Left lung (tissue), 10 donors: Measurements from ENCODE around the gene VTI1A. TPM values are rescaled to one million over a fixed set of nuclear protein-coding genes. Genes with fewer than 3 reads are reported as not detected.
A peak's percentile ranks its signal among the peaks of the same experiment; 100 is the strongest.

Source experiments
- ATAC-seq: fragments of 200-7000 bp; cut with Tn5 transposase; one replicate; pipeline ENCODE4 v1.9.1; 2020; ENCODE audit warnings: moderate library complexity
- DNase-seq, 4 donors: peaks; one replicate each; pipeline ENCODE4 v3.0.0-alpha.2; 2013 to 2020
- H3K27ac ChIP-seq, 2 donors: fragments of 200-600 bp; sonication (generic) in 1 of 2; one replicate each; pipeline versions ENCODE4 v1.5.0 to v1.8.0; 2020 to 2021
- H3K27me3 ChIP-seq, 2 donors: fragments of 200-600 bp; sonication (generic) in 1 of 2; one replicate each; pipeline versions ENCODE4 v1.5.0 to v1.8.0; 2020 to 2021
- H3K36me3 ChIP-seq, 2 donors: fragments of 200-600 bp; sonication (generic) in 1 of 2; one replicate each; pipeline versions ENCODE4 v1.5.0 to v1.8.0; 2020 to 2021
- H3K4me1 ChIP-seq, 2 donors: fragments of 200-600 bp; one replicate each; pipeline ENCODE4 v1.8.0; 2021
- H3K4me3 ChIP-seq, 2 donors: fragments of 200-600 bp; sonication (generic) in 1 of 2; one replicate each; pipeline versions ENCODE4 v1.5.0 to v1.8.0; 2020 to 2021; ENCODE audit warnings: mild to moderate bottlenecking in 1 of 2
- H3K9me3 ChIP-seq, 2 donors: fragments of 200-600 bp; sonication (generic) in 1 of 2; one replicate each; pipeline versions ENCODE4 v1.5.0 to v1.8.0; 2020 to 2021
- intact Hi-C, 2 donors: fragments of 100-400 bp; cut with DNase I; formaldehyde crosslinking; loops; one replicate each; pipeline versions ENCODE4 v1.11.2 to v1.14.2; 2022
- polyA plus RNA-seq, 6 donors: library from polyadenylated mRNA; unstranded; fragments of 120-200 nt; gene quantifications; one replicate each; pipeline ENCODE4 v1.2.1, GENCODE V29; 2013; ENCODE audit not compliant: insufficient read length in 6 of 6
- total RNA-seq, 2 donors: library from RNA; stranded (reverse); fragmentation: NEBNext Ultra II Directional; extraction: Animal tissue kit (Norgen Biotek cat#: 25700); gene quantifications; one replicate each; pipeline ENCODE4 v1.2.1, GENCODE V29; 2021
- TF ChIP-seq, protein P1 (sequence below), 2 donors: fragments of 200-600 bp; sonication (generic) in 1 of 2; IDR thresholded peaks; one replicate each; pipeline versions ENCODE4 v1.5.0 to v1.8.0; 2021; ENCODE audit warnings: antibody characterized with exemption in 2 of 2
- donor health status: DM: no; HTN: yes; CAD: no.
- donor health status: DM: no; HTN: no; CAD: no.

The VTI1A gene
- total and polyA plus RNA-seq, 8 donors: 13.6 to 39.0 (median 17.7) TPM

DNA sequence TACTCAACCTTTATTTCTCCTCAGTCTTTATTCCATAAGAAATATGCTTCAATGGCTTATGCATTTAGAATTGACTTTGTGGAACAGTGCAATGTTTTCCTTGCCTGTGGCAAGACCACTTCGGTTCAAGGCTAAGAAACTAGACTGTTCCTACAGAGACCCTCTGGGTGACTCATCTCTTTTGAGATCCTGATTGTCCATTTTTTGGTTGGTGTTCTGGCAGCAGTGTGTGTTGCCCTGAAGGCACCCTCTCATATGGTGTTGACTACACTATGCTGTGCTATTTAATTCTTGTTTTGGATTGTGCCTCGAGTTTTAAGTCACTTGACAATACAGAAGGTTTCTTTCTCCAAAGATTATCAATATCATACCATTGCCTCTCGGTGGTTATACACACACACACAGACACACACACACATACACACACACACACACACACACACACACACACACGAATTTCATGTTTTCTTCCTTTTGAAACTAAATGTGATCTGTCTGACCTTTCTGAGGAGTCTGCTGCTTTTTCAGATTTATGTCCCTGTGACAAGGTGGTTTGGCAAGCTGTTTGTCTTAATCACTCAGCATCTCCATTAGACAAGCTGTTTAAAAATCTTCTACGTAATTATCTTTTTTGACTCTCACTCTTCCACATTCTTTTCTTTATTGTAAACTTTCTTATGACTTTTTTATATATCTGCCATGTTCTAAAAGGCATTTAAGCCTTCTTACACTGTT, 187.2 kb downstream of the VTI1A start:
- H3K36me3 ChIP-seq: no peaks in the 10 kb centered on the region
- intact Hi-C loops: no loop called here
- TF ChIP-seq, protein P1, sequence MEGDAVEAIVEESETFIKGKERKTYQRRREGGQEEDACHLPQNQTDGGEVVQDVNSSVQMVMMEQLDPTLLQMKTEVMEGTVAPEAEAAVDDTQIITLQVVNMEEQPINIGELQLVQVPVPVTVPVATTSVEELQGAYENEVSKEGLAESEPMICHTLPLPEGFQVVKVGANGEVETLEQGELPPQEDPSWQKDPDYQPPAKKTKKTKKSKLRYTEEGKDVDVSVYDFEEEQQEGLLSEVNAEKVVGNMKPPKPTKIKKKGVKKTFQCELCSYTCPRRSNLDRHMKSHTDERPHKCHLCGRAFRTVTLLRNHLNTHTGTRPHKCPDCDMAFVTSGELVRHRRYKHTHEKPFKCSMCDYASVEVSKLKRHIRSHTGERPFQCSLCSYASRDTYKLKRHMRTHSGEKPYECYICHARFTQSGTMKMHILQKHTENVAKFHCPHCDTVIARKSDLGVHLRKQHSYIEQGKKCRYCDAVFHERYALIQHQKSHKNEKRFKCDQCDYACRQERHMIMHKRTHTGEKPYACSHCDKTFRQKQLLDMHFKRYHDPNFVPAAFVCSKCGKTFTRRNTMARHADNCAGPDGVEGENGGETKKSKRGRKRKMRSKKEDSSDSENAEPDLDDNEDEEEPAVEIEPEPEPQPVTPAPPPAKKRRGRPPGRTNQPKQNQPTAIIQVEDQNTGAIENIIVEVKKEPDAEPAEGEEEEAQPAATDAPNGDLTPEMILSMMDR (IDR thresholded peaks at IDR 0.05): no peak
- no peak overlapping the region for H3K27ac ChIP-seq
- H3K9me3 ChIP-seq: no peaks in the 10 kb centered on the region
- DNase-seq: no peak
- no peak overlapping the region for H3K4me3 ChIP-seq
- H3K27me3 ChIP-seq: no peaks in the 10 kb centered on the region
- H3K4me1 ChIP-seq: no peaks in the 10 kb centered on the region
- no peak for ATAC-seq

GRCh38 chr10:112637901-112638300, 190.9 kb downstream of the VTI1A start:
- intact Hi-C loops: no loop called here

GRCh38 chr10:112639298-112639697, 192.3 kb downstream of the VTI1A start:
- Histone ChIP-seq H3K9me3 (no peaks in the 10 kb centered on the region), H3K4me1 (no peaks in the 10 kb centered on the region), H3K27ac (no peak overlapping the region), H3K36me3 (no peaks in the 10 kb centered on the region), H3K27me3 (no peaks in the 10 kb centered on the region), H3K4me3 (no peak overlapping the region)
- DNase-seq: no peak
- TF ChIP-seq, protein P1 (IDR thresholded peaks at IDR 0.05): no peak
- intact Hi-C loops: no loop called here
- ATAC-seq: no peak

More at GRCh38 chr10:112637901-112638300, 190.9 kb downstream of the VTI1A start:
- DNase-seq (no peak), ATAC-seq (peak; percentile 49)
- no peak overlapping the region for H3K27ac ChIP-seq
- H3K9me3 ChIP-seq: no peaks in the 10 kb centered on the region
- TF ChIP-seq, protein P1 (IDR thresholded peaks at IDR 0.05): no peak
- H3K4me1 ChIP-seq: no peaks in the 10 kb centered on the region
- H3K27me3 ChIP-seq: no peaks in the 10 kb centered on the region
- H3K4me3 ChIP-seq: no peak overlapping the region
- no peaks in the 10 kb centered on the region for H3K36me3 ChIP-seq

DNA sequence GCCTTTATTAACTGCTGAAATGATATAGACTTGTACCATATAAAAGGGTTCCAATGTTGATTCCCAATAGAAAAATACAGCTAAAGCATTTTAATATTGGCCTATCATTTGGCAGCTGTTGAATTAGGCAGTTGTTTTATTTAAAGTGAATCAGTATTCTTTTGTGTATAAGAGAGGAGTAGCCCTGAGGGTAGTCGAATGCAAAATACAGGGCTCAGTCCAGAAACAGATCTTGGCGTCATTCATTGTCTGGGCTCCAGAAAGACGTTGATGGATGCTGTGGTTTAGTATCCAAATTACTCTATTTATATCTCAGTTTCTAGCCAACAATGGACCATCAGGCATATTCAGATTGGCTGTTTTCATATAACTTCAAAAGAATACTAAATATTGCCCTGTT, 193.6 kb downstream of the VTI1A start:
- no peak for DNase-seq
- H3K4me1 ChIP-seq: no peaks in the 10 kb centered on the region
- no peak overlapping the region for H3K4me3 ChIP-seq
- TF ChIP-seq, protein P1 (IDR thresholded peaks at IDR 0.05): no peak
- H3K36me3 ChIP-seq: no peaks in the 10 kb centered on the region
- no peak overlapping the region for H3K27ac ChIP-seq
- intact Hi-C loops: no loop called here
- no peak for ATAC-seq
- no peaks in the 10 kb centered on the region for H3K9me3 ChIP-seq
- no peaks in the 10 kb centered on the region for H3K27me3 ChIP-seq

- no peaks in the 10 kb centered on the region for H3K9me3 ChIP-seq
- intact Hi-C loops: no loop called here
- H3K27ac ChIP-seq: no peak overlapping the region
- H3K36me3 ChIP-seq: no peaks in the 10 kb centered on the region
- no peaks in the 10 kb centered on the region for H3K4me1 ChIP-seq
- no peaks in the 10 kb centered on the region for H3K27me3 ChIP-seq
- DNase-seq (peak in 1 of 4 donors; percentile 21), ATAC-seq (no peak)
- TF ChIP-seq, protein P1 (IDR thresholded peaks at IDR 0.05): no peak
- H3K4me3 ChIP-seq: no peak overlapping the region
Observed at GRCh38 chr10:112643600-112644264, 196.7 kb downstream of the VTI1A start.
